GM23248 (cell line): Measurements from ENCODE around the gene CPNE4.

Experiments used
- EZH2 ChIP-seq: fragments of 200-600 bp; sonication (generic); IDR thresholded peaks from 2 replicates; pipeline ENCODE4 v1.6.1; 2018; ENCODE audit warnings: antibody characterized with exemption, mild to moderate bottlenecking; ENCODE audit not compliant: insufficient read depth, poor library complexity, severe bottlenecking
- EZH2phosphoT487 ChIP-seq: fragments of 200-600 bp; sonication (generic); IDR thresholded peaks from 2 replicates; pipeline ENCODE4 v1.6.1; 2018; ENCODE audit warnings: antibody characterized with exemption, moderate library complexity, mild to moderate bottlenecking, low read depth; ENCODE audit not compliant: insufficient read depth

DNA sequence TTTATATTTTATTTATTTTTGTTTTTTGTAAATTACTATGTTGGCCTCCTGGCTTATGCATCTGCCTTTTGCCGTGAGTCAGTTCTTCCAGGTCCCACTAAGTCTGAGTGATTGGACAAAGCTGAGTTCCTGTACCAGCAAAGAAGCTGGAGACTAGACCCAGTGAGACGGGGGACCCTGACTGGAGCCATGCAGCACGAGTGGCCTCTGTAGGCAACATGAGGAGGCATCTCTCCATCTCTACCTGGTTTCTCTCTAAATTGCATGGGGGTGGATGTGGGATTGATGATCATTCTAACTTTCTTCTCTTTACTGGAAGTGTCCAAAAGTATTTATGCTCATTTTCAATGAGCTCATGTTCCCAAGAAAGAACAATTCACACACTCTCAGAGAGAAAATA is 376.7 kb downstream of the CPNE4 start:
- TF ChIP-seq EZH2, result no peak
- TF ChIP-seq EZH2phosphoT487, result no peak
